ENCODE results near the gene DNAH7.
"Not testable (repeated sequence)": the region's sequence is repeated elsewhere in the genome, so short reads cannot be mapped to it uniquely, and the experiment has no call there.

Gene DNAH7

DNA sequence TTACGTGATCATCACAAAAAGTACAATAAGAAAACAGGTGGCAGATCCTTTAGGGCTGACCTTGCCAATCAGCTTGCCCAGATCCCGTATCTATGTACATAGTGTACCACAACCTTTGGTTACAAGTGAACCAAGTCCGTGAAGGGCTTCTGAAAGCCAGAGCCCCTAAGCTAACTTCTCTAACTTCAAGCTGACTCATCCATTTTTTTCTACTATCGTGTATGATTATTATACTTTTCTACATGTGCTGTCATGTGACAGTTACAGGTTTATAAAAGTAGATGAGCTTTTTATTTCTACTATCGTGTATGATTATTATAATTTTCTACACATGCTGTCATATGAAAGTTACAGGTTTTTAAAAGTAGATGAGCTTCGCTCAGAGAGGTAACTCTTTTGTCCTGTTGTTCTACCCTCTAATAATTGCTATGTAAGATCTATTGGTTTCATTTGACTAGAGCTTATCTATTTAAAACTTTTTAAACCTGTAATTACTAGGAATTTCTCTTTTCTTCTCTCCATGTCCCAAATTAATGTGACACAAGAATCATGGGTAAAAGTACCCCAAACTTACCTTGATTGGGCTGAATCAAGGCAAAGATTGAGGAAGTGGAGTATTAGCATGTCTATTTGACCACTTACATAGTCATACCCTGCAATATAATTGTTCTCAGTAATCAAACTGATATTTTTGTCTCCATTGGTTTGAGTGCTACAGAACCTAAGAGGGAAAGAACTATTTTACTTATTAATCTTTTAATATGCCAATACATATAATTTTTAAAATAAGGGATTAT lies 29.4 kb upstream of the DNAH7 start:
- no peak for DNase-seq
- Histone ChIP-seq H3K27ac (no peak overlapping the region), H3K4me3 (no peak overlapping the region), H3K9me3 (no peaks in the 10 kb centered on the region), H3K27me3 (no peaks in the 10 kb centered on the region), H3K36me3 (no peaks in the 10 kb centered on the region), H3K4me1 (no peaks in the 10 kb centered on the region)
- intact Hi-C loops (cut with DNase I; ENCODE audit: low total_unique reads), result no loop called here
- TF ChIP-seq CTCF (IDR thresholded peaks at IDR 0.05), result no peak

DNA sequence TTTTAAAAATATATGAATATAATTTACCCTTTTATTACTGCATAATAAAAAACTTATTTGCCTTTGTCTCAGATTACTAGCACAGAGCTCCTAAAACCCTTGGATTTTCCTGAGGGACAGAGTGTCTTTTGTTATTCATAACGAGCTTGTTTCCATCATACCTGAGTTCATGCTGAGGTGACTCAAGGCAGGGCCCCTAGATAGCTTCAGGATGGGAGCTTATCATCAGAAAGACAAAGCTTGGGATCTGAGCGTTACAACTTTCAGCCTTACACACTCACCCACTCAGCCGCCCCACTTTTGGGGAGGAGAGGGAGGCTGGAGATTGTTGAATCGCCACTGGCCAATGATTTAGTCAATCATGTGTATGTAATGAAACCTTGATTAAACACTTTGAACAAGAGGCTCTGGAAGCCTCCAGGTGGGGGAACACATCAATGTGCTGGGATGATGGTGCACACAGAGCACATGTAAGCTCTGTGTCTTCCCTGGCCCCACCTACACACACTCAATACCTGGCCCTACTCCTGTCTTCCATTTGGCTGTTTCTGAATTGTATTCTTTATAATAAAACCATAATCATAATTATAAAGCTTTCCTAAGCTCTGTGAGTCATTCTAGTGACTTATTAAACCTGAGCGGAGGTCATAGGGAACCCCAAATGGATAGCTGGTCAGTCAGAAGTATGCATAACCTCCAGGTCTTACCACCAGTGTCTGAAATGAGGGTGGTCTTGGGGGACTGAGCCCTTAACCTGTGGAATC lies 28.5 kb upstream of the DNAH7 start:
- intact Hi-C loops (cut with DNase I; ENCODE audit: low total_unique reads), result no loop called here
- H3K9me3 ChIP-seq, result no peaks in the 10 kb centered on the region
- no peak overlapping the region for H3K27ac ChIP-seq
- H3K27me3 ChIP-seq, result no peaks in the 10 kb centered on the region
- no peak for DNase-seq
- no peak for TF ChIP-seq CTCF (IDR thresholded peaks at IDR 0.05)
- no peak overlapping the region for H3K4me3 ChIP-seq
- H3K36me3 ChIP-seq, result no peaks in the 10 kb centered on the region
- no peaks in the 10 kb centered on the region for H3K4me1 ChIP-seq

DNA sequence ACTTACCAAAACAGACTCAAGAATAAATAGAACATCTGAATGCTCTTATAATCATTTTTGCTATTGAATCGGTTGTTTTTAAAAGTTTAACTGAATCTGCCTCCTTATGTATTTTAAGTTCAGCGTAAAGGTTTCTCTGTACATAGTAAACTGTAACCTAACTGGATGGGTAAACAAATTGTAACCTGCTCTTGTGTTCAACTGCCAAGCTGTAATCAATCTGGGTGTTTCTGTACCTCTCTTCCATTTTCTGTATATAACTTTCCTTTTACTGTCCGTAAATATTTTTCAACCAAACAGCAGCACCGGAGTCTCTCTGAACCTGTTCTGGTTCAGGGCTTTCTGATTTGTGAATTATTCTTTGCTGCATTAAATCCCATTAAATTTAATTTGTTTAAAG lies 27.6 kb upstream of the DNAH7 start:
- DNase-seq, result no peak
- no peak overlapping the region for H3K27ac ChIP-seq
- no peaks in the 10 kb centered on the region for H3K4me1 ChIP-seq
- TF ChIP-seq CTCF (IDR thresholded peaks at IDR 0.05), result no peak
- no peaks in the 10 kb centered on the region for H3K36me3 ChIP-seq
- no peak overlapping the region for H3K4me3 ChIP-seq
- H3K9me3 ChIP-seq, result no peaks in the 10 kb centered on the region
- intact Hi-C loops (cut with DNase I; ENCODE audit: low total_unique reads), result no loop called here
- no peaks in the 10 kb centered on the region for H3K27me3 ChIP-seq

GRCh38 chr2:196089448-196089847 lies 20.8 kb upstream of the DNAH7 start:
- not testable (repeated sequence) for H3K4me3 ChIP-seq, H3K27me3 ChIP-seq, DNase-seq, H3K36me3 ChIP-seq, H3K27ac ChIP-seq, H3K4me1 ChIP-seq, H3K9me3 ChIP-seq
- intact Hi-C loops (cut with DNase I; ENCODE audit: low total_unique reads), result loop anchor here (10.0 kb wide), 2 partner anchors 195 to 245 kb away; no protein-coding TSS in a partner anchor

DNA sequence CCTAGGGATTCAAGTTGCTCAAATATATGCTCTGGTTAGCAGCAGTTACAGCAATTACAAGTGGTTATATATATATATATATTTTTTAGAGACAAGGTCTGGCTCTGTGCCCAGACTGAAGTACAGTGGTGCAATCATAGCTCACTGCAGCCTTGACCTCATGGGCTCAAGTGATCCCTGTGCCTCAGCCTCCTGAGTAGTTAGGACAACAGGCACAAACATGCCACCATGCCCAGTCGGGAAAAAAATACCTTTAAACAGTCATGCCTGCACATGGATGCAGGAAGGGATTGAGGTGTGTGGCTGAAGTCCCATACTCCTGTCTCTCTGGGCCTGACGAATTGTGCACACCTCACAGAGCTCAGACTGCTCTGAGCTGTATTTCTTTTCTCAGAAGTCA lies 19.6 kb upstream of the DNAH7 start:
- no peak for TF ChIP-seq CTCF (IDR thresholded peaks at IDR 0.05)

More for the DNA sequence above, 19.6 kb upstream of the DNAH7 start:
- H3K4me3 ChIP-seq, result no peak overlapping the region
- H3K9me3 ChIP-seq, result no peaks in the 10 kb centered on the region
- DNase-seq, result no peak
- H3K4me1 ChIP-seq, result no peaks in the 10 kb centered on the region
- H3K27ac ChIP-seq, result no peak overlapping the region
- H3K36me3 ChIP-seq, result no peaks in the 10 kb centered on the region
- intact Hi-C loops (cut with DNase I; ENCODE audit: low total_unique reads), result loop anchor here (10.0 kb wide), 2 partner anchors 197 to 247 kb away; no protein-coding TSS in a partner anchor
- no peaks in the 10 kb centered on the region for H3K27me3 ChIP-seq
